ENCODE results near the gene FGD4.

FGD4 gene

DNA sequence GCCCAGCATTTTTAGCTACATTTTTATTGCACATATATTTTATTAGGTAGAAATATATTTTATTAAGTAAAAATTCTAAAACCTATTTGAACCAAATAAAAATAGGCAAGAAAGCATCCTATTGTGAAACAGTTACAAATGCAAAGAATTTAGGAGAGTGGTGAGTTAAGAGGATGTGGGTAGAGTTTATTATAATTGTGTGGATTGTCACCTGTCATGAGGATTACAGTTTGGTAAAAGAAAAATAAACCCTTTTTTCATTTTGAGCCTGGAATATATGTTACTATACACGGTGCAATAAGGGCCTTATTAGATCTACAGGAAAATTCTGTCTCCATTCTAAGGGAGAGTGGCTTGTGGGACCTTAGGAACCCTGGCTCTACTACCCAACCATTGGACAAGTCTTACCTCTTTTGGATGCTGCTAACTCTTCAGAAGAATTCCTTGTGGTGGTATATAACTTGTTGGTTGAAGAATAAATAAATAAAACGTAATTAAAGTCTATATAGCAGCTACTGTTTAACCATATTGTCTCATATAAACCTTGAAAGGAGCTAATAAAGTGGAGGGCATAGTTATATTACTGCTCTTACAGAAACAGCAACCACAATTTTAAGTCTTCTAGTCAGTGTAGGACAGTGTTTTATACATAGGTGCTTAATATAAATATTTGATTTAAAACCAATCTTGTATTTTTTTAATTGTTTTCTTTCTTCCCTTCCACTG, 67.8 kb downstream of the FGD4 start:
- no peak overlapping the region for H2AFZ ChIP-seq (ENCODE audit: low read depth)

DNA sequence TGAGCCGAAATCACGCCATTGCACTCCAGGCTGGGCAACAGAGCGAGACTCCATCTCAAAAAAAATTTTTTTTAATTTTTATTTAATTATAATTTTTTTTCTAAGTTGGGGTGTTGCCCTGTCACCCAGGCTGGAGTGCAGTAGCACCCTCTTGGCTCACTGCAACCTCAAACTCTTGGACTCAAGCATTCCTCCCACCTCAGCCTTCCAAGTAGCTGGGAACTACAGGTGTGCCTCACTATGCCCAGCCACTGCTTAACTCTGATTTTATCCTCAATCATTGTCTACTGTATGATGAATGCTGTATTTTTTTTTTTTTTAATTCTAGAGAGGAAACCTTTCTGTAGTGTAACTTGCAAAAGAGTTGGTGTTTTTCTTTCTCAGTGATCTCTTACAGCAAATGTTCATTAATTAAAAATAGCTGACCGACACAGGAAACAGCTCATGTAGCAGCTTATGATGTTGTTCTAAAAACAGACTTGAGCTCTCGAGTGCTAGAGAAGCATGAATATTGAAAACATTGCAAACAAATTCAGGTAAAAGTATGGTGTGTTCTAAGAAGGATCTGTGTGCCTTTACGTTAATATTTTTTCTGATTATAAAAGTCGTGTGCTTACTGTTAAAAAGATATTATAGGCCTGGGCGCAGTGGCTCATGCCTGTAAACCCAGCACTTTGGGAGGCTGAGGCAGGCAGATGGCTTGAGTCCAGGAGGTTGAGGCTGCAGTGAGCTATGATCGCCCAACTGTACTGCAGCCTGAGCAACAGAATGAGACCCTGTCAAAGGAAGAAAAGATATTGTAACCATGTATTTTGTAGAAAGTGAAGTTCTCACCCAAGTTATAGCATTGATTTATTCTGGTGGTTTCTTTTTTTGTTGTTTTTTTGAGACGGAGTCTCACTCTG, 68.9 kb downstream of the FGD4 start:
- Histone ChIP-seq H3K4me3 (IDR thresholded peaks at IDR 0.05; ENCODE audit: insufficient read depth, low read depth, low read length) (no peak overlapping the region), H4K20me1 (ENCODE audit: insufficient read depth) (no peaks in the 10 kb centered on the region), H3K36me3 (ENCODE audit: insufficient read depth) (no peaks in the 10 kb centered on the region), H3K27ac (no peak overlapping the region), H3K79me2 (ENCODE audit: insufficient read depth, low read depth) (no peaks in the 10 kb centered on the region), H3K4me2 (no peak overlapping the region), H2AFZ (ENCODE audit: low read depth) (no peak overlapping the region), H3K9ac (no peak overlapping the region), H3K4me1 (ENCODE audit: low read depth, poor library complexity, severe bottlenecking) (peaks cover 24% of the 10 kb centered on the region), H3K27me3 (ENCODE audit: insufficient read depth, low read depth) (no peaks in the 10 kb centered on the region)
- TF ChIP-seq, protein P1, sequence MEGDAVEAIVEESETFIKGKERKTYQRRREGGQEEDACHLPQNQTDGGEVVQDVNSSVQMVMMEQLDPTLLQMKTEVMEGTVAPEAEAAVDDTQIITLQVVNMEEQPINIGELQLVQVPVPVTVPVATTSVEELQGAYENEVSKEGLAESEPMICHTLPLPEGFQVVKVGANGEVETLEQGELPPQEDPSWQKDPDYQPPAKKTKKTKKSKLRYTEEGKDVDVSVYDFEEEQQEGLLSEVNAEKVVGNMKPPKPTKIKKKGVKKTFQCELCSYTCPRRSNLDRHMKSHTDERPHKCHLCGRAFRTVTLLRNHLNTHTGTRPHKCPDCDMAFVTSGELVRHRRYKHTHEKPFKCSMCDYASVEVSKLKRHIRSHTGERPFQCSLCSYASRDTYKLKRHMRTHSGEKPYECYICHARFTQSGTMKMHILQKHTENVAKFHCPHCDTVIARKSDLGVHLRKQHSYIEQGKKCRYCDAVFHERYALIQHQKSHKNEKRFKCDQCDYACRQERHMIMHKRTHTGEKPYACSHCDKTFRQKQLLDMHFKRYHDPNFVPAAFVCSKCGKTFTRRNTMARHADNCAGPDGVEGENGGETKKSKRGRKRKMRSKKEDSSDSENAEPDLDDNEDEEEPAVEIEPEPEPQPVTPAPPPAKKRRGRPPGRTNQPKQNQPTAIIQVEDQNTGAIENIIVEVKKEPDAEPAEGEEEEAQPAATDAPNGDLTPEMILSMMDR (conservative IDR thresholded peaks at IDR 0.05; ENCODE audit: low read depth, low read length), result no peak

More for the DNA sequence above, 67.8 kb downstream of the FGD4 start:
- Histone ChIP-seq H3K4me1 (ENCODE audit: low read depth, poor library complexity, severe bottlenecking) (peaks cover 35% of the 10 kb centered on the region), H3K79me2 (ENCODE audit: insufficient read depth, low read depth) (no peaks in the 10 kb centered on the region), H3K4me2 (no peak overlapping the region), H4K20me1 (ENCODE audit: insufficient read depth) (no peaks in the 10 kb centered on the region), H3K4me3 (IDR thresholded peaks at IDR 0.05; ENCODE audit: insufficient read depth, low read depth, low read length) (no peak overlapping the region), H3K36me3 (ENCODE audit: insufficient read depth) (no peaks in the 10 kb centered on the region), H3K27ac (no peak overlapping the region), H3K9ac (no peak overlapping the region), H3K27me3 (ENCODE audit: insufficient read depth, low read depth) (no peaks in the 10 kb centered on the region)
- TF ChIP-seq, protein P1 (conservative IDR thresholded peaks at IDR 0.05; ENCODE audit: low read depth, low read length), result no peak

DNA sequence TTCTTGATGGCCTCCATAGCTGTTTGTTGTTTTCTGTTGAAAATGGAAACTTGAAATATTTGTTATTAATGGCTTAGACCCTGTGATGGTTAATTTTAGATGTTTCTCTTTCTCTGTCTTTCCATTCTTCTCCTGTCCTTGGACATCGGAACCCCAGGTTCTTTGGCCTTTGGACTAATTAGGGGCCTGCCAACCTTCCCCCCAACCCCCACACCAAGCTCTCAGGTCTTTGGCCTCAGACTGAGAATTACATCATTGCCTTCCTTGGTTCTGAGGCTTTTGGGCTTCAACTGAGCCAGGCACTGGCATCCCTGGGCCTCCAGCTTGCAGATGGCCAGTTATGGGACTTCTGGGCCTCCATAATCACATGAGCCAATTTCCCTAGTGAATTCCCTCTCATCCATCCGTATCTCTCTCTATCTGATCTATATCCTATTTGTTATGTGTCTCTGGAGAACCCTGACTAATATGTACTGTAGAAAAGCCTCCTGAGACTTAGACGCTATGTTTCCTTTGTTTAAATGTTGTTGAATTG, 71.6 kb downstream of the FGD4 start:
- no peak overlapping the region for H3K9ac ChIP-seq
- H4K20me1 ChIP-seq (ENCODE audit: insufficient read depth), result no peaks in the 10 kb centered on the region
- H3K36me3 ChIP-seq (ENCODE audit: insufficient read depth), result no peaks in the 10 kb centered on the region
- H3K4me2 ChIP-seq, result no peak overlapping the region
- H3K27me3 ChIP-seq (ENCODE audit: insufficient read depth, low read depth), result no peaks in the 10 kb centered on the region
- no peak overlapping the region for H3K4me3 ChIP-seq (IDR thresholded peaks at IDR 0.05; ENCODE audit: insufficient read depth, low read depth, low read length)
- H2AFZ ChIP-seq (ENCODE audit: low read depth), result no peak overlapping the region
- H3K27ac ChIP-seq, result no peak overlapping the region
- TF ChIP-seq, protein P1 (conservative IDR thresholded peaks at IDR 0.05; ENCODE audit: low read depth, low read length), result no peak
- H3K79me2 ChIP-seq (ENCODE audit: insufficient read depth, low read depth), result no peaks in the 10 kb centered on the region
- H3K4me1 ChIP-seq (ENCODE audit: low read depth, poor library complexity, severe bottlenecking), result peaks cover 7% of the 10 kb centered on the region

DNA sequence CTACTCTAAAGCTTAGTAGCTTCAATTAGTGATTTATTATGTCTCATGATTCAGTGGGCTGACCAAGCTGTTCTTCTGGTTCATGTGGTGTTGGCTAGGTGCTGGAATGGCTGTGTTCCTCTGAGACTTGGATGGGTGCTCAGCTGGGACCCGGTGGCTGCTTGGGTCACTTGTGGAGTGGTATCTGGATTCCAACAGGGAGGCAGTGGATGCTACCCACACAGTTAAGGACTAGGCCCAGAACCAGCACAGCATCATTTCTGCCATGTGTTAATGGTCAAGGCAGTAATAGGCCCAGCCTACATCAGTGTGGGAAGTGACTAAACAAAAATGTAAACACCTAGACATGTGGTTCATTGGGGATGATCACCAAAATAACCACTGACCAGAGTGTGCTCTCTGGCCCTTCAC, 72.2 kb downstream of the FGD4 start:
- Histone ChIP-seq H3K27me3 (ENCODE audit: insufficient read depth, low read depth) (no peaks in the 10 kb centered on the region), H2AFZ (ENCODE audit: low read depth) (no peak overlapping the region), H3K4me2 (no peak overlapping the region), H3K9ac (no peak overlapping the region), H3K4me3 (IDR thresholded peaks at IDR 0.05; ENCODE audit: insufficient read depth, low read depth, low read length) (no peak overlapping the region), H4K20me1 (ENCODE audit: insufficient read depth) (no peaks in the 10 kb centered on the region), H3K36me3 (ENCODE audit: insufficient read depth) (no peaks in the 10 kb centered on the region), H3K27ac (no peak overlapping the region), H3K79me2 (ENCODE audit: insufficient read depth, low read depth) (no peaks in the 10 kb centered on the region), H3K4me1 (ENCODE audit: low read depth, poor library complexity, severe bottlenecking) (peaks cover 7% of the 10 kb centered on the region)
- TF ChIP-seq, protein P1 (conservative IDR thresholded peaks at IDR 0.05; ENCODE audit: low read depth, low read length), result no peak
